BLaER1 (cell line): ENCODE measurements around the gene ZNF747.

Experiments used
- H3K27ac ChIP-seq: shearing (Covaris generic); formaldehyde crosslinking; 2 replicates; pipeline ENCODE4 v1.8.1; 2022
- H3K27me3 ChIP-seq: shearing (Covaris generic); formaldehyde crosslinking; 2 replicates; pipeline ENCODE4 v1.8.1; 2022
- H3K36me3 ChIP-seq: shearing (Covaris generic); formaldehyde crosslinking; 2 replicates; pipeline ENCODE4 v1.8.1; 2022
- H3K4me1 ChIP-seq: shearing (Covaris generic); formaldehyde crosslinking; 2 replicates; pipeline ENCODE4 v1.8.1; 2022
- H3K4me2 ChIP-seq: shearing (Covaris generic); formaldehyde crosslinking; 2 replicates; pipeline ENCODE4 v1.8.1; 2022
- H3K4me3 ChIP-seq: shearing (Covaris generic); formaldehyde crosslinking; 2 replicates; pipeline ENCODE4 v1.8.1; 2022
- H3K9ac ChIP-seq: shearing (Covaris generic); formaldehyde crosslinking; 2 replicates; pipeline ENCODE4 v1.8.1; 2022
- H3K9me3 ChIP-seq: shearing (Covaris generic); formaldehyde crosslinking; 2 replicates; pipeline ENCODE4 v1.8.1; 2022
- H4K20me1 ChIP-seq: shearing (Covaris generic); formaldehyde crosslinking; 2 replicates; pipeline ENCODE4 v1.8.1; 2022
- Cebpa-rat ChIP-seq: shearing (Covaris generic); IDR thresholded peaks from 2 replicates; pipeline ENCODE4 v1.8.1; 2022

Gene ZNF747

DNA sequence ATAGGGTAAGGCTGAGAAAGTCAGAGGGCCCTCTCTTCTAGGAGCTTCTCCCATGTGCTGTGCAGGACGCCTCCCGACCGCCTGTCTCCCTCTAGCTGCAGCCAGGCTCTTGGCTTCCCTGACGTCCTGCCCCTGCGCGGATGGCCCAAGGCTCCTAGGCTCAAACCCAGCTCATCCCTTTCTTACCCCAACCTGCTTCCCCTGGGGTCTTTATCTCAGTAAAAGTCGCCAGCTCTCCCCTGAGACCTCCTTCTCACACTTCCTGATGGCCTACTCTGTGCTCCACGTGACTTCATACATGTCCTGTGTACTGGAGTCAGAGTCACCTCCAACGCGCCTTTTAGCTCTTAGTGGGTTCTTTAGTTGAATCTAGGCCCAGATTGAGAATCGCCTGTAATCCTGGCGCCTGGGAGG is 1.1 kb upstream of the ZNF747 start:
- Histone ChIP-seq H3K9me3 (no peaks in the 10 kb centered on the region), H3K36me3 (peaks cover 24% of the 10 kb centered on the region), H3K27me3 (no peaks in the 10 kb centered on the region), H3K27ac (peak overlapping the region; percentile 97), H3K9ac (peak overlapping the region; percentile 93), H4K20me1 (no peaks in the 10 kb centered on the region), H3K4me2 (peak overlapping the region; percentile 91), H3K4me3 (peak overlapping the region; percentile 84), H3K4me1 (peaks cover 28% of the 10 kb centered on the region)
- TF ChIP-seq Cebpa-rat = no peak

DNA sequence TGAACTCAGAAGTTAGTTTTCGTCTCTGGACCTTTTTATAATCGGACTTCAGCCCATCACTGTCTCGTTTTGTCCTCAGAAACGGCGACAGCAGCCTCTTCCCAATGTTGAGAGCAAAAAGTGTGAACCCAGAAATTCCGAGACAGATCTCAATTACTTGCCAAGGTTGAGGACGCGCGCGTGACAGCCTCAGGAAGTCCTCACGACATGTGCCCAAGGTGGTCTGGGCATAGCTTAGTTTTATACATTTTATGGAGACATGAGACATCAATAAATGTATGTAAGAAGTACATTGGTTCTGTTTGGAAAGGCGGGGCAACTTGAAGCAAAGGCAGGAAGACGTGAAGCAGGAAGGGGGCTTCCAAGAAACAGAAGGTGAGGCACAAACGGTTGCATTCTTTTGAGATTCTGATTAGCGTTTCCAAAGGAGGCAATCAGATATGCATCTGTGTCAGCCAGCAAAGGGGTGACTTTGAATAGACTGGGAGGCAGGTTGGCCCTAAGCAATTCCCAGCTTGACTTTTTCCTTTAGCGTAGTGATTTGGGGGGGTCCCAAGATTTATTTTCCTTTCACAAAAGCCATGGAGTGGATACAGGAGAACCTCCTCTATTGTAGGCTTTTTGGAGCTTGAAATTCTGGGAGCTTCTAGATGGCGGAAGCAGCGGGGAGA is 583 bp upstream of the ZNF747 start:
- Histone ChIP-seq H3K27ac (peak overlapping the region; percentile 97), H3K9me3 (no peaks in the 10 kb centered on the region), H3K4me2 (peak overlapping the region; percentile 91), H3K9ac (peak overlapping the region; percentile 93), H3K27me3 (no peaks in the 10 kb centered on the region), H4K20me1 (no peaks in the 10 kb centered on the region), H3K36me3 (peaks cover 28% of the 10 kb centered on the region), H3K4me3 (peak overlapping the region; percentile 84), H3K4me1 (peaks cover 28% of the 10 kb centered on the region)
- TF ChIP-seq Cebpa-rat = no peak

DNA sequence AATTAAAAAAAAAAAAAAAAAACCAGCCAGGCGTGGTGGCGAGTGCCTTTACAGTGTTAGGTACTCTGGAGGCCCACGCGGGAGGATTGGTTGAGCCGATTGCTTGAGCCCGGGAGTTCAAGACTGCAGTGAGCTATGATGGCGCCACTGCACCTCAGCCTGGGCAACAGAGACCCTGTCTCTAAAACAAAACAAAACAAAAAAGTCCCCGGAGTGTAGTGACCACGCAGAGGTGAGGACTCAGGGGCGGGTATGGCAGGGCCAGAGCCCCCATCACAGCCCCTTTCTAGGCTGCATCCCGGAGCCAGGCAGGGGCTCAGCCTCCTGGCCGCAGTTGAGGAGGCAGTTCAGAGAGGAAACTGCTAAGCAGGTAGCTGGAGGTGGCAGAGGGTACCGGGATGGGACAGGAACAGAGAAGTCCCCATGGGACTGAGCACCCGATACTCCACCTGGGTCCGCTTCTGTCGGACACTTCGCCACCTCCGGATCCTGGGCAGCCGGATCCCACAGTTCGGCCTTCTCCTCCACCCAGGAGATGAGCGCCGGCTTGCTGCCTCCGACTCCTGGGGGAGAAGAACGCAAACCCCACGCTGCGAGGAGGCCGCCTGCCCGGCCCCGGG is 800 bp downstream of the ZNF747 start:
- Histone ChIP-seq H3K9ac (peak overlapping the region; percentile 93), H3K27ac (peak overlapping the region; percentile 97), H4K20me1 (no peaks in the 10 kb centered on the region), H3K4me1 (peaks cover 37% of the 10 kb centered on the region), H3K27me3 (no peaks in the 10 kb centered on the region), H3K9me3 (no peaks in the 10 kb centered on the region), H3K4me2 (peak overlapping the region; percentile 91), H3K4me3 (peak overlapping the region; percentile 84), H3K36me3 (peaks cover 28% of the 10 kb centered on the region)
- TF ChIP-seq Cebpa-rat = no peak

DNA sequence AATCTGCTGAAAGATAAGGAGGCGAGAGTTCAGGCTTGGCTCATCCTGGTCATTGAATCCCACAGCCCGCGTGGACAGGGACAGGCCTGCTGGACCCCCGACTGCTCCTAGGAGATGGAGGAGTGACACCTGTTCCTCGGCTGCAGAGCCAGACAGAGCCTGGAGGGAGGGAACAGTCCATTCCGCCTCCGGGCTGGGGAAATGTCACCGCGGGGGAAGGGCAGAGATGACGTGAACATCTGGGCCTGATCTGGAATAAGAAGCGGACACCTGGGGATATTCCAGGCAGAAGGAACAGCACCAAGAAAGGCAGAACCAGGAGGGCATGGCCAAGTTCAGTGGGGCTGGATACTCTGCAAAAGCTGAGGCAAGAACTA is 1.5 kb downstream of the ZNF747 start:
- Histone ChIP-seq H3K4me1 (peaks cover 44% of the 10 kb centered on the region), H3K36me3 (peaks cover 28% of the 10 kb centered on the region), H3K9ac (no peak overlapping the region), H4K20me1 (no peaks in the 10 kb centered on the region), H3K27me3 (no peaks in the 10 kb centered on the region), H3K27ac (peak overlapping the region; percentile 97; the same call in 1 of the 2 replicates), H3K4me2 (peak overlapping the region; percentile 91), H3K4me3 (no peak overlapping the region), H3K9me3 (no peaks in the 10 kb centered on the region)
- no peak for TF ChIP-seq Cebpa-rat

DNA sequence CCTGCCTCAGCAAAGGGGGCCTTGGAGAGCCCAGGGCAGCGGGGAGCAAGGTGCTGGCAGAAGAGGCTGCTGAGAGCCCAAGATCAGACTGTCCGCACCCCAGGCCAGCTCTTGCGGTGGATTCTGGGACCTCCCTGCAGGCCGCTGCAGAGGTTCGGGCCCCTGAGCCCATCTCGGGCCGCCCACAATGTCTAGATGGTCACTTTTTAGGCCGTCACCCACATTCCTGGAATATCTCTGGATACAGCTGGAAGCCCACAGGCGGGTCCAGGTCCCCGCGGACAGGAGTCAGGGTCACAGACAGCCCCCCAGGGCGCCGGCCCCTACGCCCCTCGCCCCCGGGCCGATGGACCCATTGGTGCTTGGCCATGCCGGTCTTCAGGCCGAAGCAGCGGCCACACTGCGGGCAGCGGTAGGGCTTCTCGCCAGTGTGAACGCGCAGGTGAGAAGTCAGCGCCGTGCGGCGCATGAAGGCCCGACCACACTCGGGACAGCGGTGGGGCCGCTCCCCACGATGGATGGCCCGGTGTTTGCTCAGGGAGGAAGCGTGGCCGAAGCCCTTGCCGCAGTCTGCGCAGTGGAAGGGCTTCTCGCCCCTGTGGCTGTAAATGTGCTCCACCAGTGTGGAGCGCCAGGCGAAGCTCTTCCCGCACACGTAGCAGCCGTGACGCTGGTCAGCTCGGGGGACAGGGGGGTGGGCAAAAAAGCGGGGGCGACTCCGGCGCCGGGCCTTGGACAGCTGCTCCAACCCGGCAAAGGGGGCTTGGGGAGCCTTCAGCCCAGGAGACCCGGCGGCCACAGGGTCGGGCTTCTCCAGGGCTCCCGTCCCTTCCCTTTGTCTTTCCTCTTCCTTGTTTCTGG is 2.1 kb downstream of the ZNF747 start:
- Histone ChIP-seq H3K4me2 (no peak overlapping the region), H3K36me3 (peaks cover 28% of the 10 kb centered on the region), H3K9ac (no peak overlapping the region), H3K27ac (no peak overlapping the region), H4K20me1 (no peaks in the 10 kb centered on the region), H3K4me1 (peaks cover 50% of the 10 kb centered on the region), H3K27me3 (no peaks in the 10 kb centered on the region), H3K9me3 (no peaks in the 10 kb centered on the region), H3K4me3 (no peak overlapping the region)
- TF ChIP-seq Cebpa-rat = no peak

DNA sequence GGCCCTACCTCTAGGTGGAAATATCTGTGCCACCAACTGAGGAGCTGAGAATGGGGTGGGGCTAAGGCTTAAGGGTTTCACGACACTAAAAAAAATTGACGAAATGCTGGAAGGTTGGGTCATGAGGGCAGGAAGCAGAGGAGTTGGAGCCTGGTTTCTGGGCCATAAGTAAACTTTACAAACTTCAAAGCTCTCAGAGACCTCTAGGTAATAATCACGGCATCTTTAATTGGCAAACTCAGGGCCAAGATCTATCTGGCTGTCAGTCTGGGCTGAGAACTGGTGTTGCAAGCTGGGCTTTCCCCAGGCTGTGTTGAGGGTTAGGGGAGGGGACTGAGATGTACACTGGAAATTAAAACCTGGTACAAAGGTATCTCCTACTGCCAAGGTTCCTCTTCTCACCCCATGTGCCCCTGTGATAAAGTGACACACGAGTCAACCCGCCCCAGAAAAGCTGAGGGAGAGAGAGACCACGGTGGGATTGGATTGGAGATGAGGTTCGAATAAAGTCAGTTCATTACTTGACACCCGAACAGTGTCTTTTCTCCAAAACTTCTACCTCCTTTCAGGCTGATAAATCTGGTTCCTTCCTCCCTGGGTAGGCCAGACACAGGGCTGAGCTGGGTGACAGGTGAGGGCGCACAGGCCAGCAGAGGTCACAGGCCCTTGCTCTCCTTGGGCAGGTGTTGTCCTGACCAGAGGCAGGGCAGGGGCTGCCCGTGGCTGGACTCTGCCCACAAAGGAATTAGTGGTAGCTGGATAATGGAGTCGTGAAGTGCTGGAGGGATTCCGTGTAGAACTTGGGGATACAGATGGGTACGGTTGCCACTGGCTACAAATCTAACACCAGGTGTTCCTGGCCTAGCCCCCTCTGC is 4.3 kb downstream of the ZNF747 start:
- Histone ChIP-seq H3K4me1 (peaks cover 42% of the 10 kb centered on the region), H3K9ac (no peak overlapping the region), H3K4me2 (no peak overlapping the region)

DNA sequence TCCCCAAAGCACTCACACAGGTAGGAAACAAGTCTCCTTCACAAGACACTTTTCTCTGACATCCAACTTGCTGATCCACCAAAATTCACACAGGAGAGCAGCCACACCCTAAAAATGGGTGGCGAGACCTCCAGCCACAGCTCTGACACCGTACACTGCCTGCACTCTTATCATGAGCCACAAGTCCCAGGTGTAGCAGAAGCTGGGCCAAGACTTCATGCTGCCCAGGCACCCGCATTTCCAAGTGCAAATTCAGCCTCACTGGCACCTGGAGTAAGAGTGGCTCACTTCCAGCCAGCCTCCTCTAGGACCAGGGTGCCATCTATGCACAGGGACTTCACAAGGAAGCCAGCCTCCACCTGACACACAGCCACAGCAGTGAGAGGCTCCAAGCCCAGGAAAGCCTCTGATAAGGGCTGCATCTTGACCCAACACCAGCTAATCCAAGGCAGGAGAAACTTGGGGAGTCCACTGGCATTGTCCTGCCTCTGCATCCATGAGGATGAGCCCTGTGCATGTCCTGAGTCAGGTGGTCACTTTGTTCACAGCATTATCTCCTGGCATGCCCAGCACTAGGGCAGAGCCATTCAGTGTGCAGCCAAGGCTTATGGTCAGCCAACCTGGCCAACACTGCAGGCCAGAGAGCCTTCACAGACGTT is 5.7 kb downstream of the ZNF747 start:
- no peak for TF ChIP-seq Cebpa-rat
- H3K36me3 ChIP-seq = peaks cover 41% of the 10 kb centered on the region
- H3K27ac ChIP-seq = peak overlapping the region; percentile 76; the same call in 1 of the 2 replicates
- H3K9ac ChIP-seq = no peak overlapping the region
- no peaks in the 10 kb centered on the region for H3K9me3 ChIP-seq
- peak overlapping the region; percentile 92; the same call in 1 of the 2 replicates for H3K4me2 ChIP-seq
- H3K4me1 ChIP-seq = peaks cover 53% of the 10 kb centered on the region
- H3K4me3 ChIP-seq = no peak overlapping the region
- no peaks in the 10 kb centered on the region for H3K27me3 ChIP-seq
- H4K20me1 ChIP-seq = peaks cover 17% of the 10 kb centered on the region

More for the DNA sequence above, 4.3 kb downstream of the ZNF747 start:
- Histone ChIP-seq H3K9me3 (no peaks in the 10 kb centered on the region), H4K20me1 (peaks cover 3% of the 10 kb centered on the region; the same call in 1 of the 2 replicates), H3K36me3 (peaks cover 28% of the 10 kb centered on the region), H3K27ac (no peak overlapping the region), H3K4me3 (no peak overlapping the region), H3K27me3 (no peaks in the 10 kb centered on the region)
- TF ChIP-seq Cebpa-rat = no peak

DNA sequence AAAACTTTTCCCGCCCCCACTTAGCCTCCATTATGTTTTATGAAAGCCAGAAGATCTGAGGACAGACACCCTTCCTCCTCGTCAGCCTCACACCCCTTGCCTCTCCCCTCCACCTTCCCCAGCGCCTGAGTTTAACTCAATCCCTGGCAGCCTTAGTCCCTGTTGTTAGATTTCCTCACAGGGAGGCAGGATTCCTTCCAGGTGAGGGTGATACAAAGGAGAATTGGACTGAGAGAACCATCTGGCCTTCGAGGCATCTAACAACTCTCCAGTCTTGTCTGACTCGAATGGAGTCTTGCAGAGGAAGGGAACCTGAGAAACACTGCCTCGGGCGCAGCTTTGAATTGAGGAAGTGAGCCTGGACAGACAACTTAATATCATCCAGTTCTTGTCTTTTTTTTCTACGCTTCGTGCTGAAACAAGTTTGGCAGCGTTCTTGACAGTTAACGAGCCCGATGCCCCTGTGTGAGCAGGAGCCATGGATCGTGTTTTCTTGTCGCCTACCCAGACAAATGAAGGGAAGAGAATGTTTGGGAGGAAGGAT is 7.0 kb downstream of the ZNF747 start:
- Histone ChIP-seq H3K4me3 (peak overlapping the region; percentile 85), H3K4me1 (peaks cover 45% of the 10 kb centered on the region), H4K20me1 (peaks cover 17% of the 10 kb centered on the region), H3K36me3 (peaks cover 36% of the 10 kb centered on the region), H3K27ac (peak overlapping the region; percentile 76), H3K27me3 (no peaks in the 10 kb centered on the region), H3K4me2 (peak overlapping the region; percentile 92), H3K9ac (peak overlapping the region; percentile 75), H3K9me3 (no peaks in the 10 kb centered on the region)
- TF ChIP-seq Cebpa-rat = no peak
